ENCODE measurements around the gene APBA3. TPM values are rescaled to one million over a fixed set of nuclear protein-coding genes. Genes with fewer than 3 reads are reported as not detected.
A peak's percentile ranks its signal among the peaks of the same experiment; 100 is the strongest.

The APBA3 gene
- total and polyA plus RNA-seq, 9 of the 15 experiments (the other 6 are each of a cell fraction or from before 2014, with no cell fraction given): 0.10 to 29.5 (median 11.5) TPM

GRCh38 chr19:3723883-3724282, 37.6 kb downstream of the APBA3 start:
- CTCF ChIA-PET (ENCODE audit: low intra/inter-chr PET ratio): interaction anchor here (0.6 to 1.0 kb wide), 2 partner anchors 98 to 428 kb away, joined by 3 read pairs; no protein-coding TSS in a partner anchor
- intact Hi-C loops (cut with micrococcal nuclease): loop anchor here (5.0 kb wide), 2 partner anchors 98 to 123 kb away; no protein-coding TSS in a partner anchor

More at GRCh38 chr19:3723883-3724282, 37.6 kb downstream of the APBA3 start:
- Histone ChIP-seq H3K4me3 (no peak overlapping the region), H2AFZ (ENCODE audit: low read depth, low read length) (no peak overlapping the region), H3K9ac (ENCODE audit: insufficient read depth in 1 of 2, low read depth in 2 of 2, low read length in 2 of 2) (no peak overlapping the region), H3K36me3 (ENCODE audit: control insufficient read depth, insufficient read depth, low read length) (no peaks in the 10 kb centered on the region), H3K4me1 (replicated peaks in 1 of 2; ENCODE audit: control insufficient read depth in 2 of 2, insufficient read depth in 2 of 2, low read length in 2 of 2) (peaks cover 7 to 32% of the 10 kb centered on the region in 2 experiments; a peak in 3 of 5 replicates), H3K27me3 (ENCODE audit: control insufficient read depth in 2 of 2, insufficient read depth in 2 of 2, low read length in 2 of 2) (no peaks in the 10 kb centered on the region), H3K9me3 (replicated peaks; ENCODE audit: control insufficient read depth, insufficient read depth, low read depth, low read length) (no peaks in the 10 kb centered on the region), H3K27ac (ENCODE audit: extremely low read depth, low read depth, low read length) (no peak overlapping the region), H3K4me2 (ENCODE audit: insufficient read depth, low read length) (no peak overlapping the region), H3K9me1 (ENCODE audit: control insufficient read depth, insufficient read depth, low read length) (no peaks in the 10 kb centered on the region), H3K79me2 (ENCODE audit: control insufficient read depth, insufficient read depth, low read length) (no peaks in the 10 kb centered on the region), H4K20me1 (replicated peaks; ENCODE audit: control insufficient read depth, insufficient read depth, low read length) (no peaks in the 10 kb centered on the region)
- DNase-seq (ENCODE audit: extremely low read depth in 1 of 4, low spot score in 3 of 4) (no peak), FAIRE-seq (no peak), ATAC-seq (no peak)
- in situ Hi-C loops (cut with MboI): no loop called here
- TF ChIP-seq ZNF274 (IDR thresholded peaks at IDR 0.05; ENCODE audit: borderline replicate concordance, low read depth, low read length) (no peak), ZFP36 (IDR thresholded peaks at IDR 0.05; ENCODE audit: low read depth, low read length, partially characterized antibody) (peak; percentile 83), ZKSCAN8 (CRISPR knock-in tag; IDR thresholded peaks at IDR 0.05) (no peak), RFX1 (IDR thresholded peaks at IDR 0.05) (peak; percentile 72; the same call in 1 of the 2 replicates), KLF13 (tag; IDR thresholded peaks at IDR 0.05; ENCODE audit: borderline replicate concordance, low read depth) (no peak), NEUROD1 (IDR thresholded peaks at IDR 0.05; ENCODE audit: borderline replicate concordance, low read depth, low read length, partially characterized antibody) (no peak), ZNF507 (tag; conservative IDR thresholded peaks at IDR 0.05) (no peak), ZNF583 (CRISPR knock-in tag; IDR thresholded peaks at IDR 0.05) (no peak), ZNF175 (CRISPR knock-in tag; IDR thresholded peaks at IDR 0.05; ENCODE audit: low read depth) (no peak), KAT8 (IDR thresholded peaks at IDR 0.05; ENCODE audit: low read depth) (no peak), ZNF124 (CRISPR knock-in tag; IDR thresholded peaks at IDR 0.05) (no peak)
- TF ChIP-seq, protein P1, sequence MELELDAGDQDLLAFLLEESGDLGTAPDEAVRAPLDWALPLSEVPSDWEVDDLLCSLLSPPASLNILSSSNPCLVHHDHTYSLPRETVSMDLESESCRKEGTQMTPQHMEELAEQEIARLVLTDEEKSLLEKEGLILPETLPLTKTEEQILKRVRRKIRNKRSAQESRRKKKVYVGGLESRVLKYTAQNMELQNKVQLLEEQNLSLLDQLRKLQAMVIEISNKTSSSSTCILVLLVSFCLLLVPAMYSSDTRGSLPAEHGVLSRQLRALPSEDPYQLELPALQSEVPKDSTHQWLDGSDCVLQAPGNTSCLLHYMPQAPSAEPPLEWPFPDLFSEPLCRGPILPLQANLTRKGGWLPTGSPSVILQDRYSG (tag; conservative IDR thresholded peaks at IDR 0.05; ENCODE audit: low read depth): no peak
- POLR2A ChIA-PET: no interaction called here
- no TSS peak for BruUV-seq (replicated peaks)
- WGBS (ENCODE audit: insufficient coverage, low coverage, missing lambda C conversion rate): 20% methylated on average over 8 of the region's 8 CpGs
